Left lobe of liver (tissue), 2 donors: ENCODE measurements around the gene CACNA1B. TPM values are rescaled to one million over a fixed set of nuclear protein-coding genes. Genes with fewer than 3 reads are reported as not detected.
"Not testable (repeated sequence)": the region's sequence is repeated elsewhere in the genome, so short reads cannot be mapped to it uniquely, and the experiment has no call there.

ENCODE experiments used
- ATAC-seq: fragments of 200-7000 bp; cut with Tn5 transposase; one replicate; pipeline ENCODE4 v1.9.1; 2020; ENCODE audit warnings: mild to moderate bottlenecking, moderate library complexity
- DNase-seq: peaks from one replicate; pipeline ENCODE4 v3.0.0-alpha.2; 2020; ENCODE audit warnings: low spot score
- total RNA-seq: library from RNA; stranded (reverse); gene quantifications from one replicate; pipeline ENCODE4 v1.2.1, GENCODE V29; 2021
- donor health status: DM: no; HTN: no; CAD: no; lungs with moderate emphysema.
- donor health status: DM: no; HTN: yes; CAD: no.

Gene CACNA1B
- total RNA-seq, 1 donor from 2014 or later: not detected

GRCh38 chr9:137865581-137866145 is 11.9 kb upstream of the CACNA1B start:
- DNase-seq (no peak), ATAC-seq (no peak)

GRCh38 chr9:137866226-137867141 is 11.1 kb upstream of the CACNA1B start:
- DNase-seq (no peak), ATAC-seq (no peak)

GRCh38 chr9:137870432-137870831 is 7.2 kb upstream of the CACNA1B start:
- ATAC-seq: no peak
- no peak for DNase-seq

- ATAC-seq (no peak), DNase-seq (no peak)
Observed at GRCh38 chr9:137872296-137872695, 5.3 kb upstream of the CACNA1B start.

GRCh38 chr9:137873408-137873807 is 4.2 kb upstream of the CACNA1B start:
- ATAC-seq: no peak
- no peak for DNase-seq

GRCh38 chr9:137873858-137874362 is 3.7 kb upstream of the CACNA1B start:
- ATAC-seq (no peak), DNase-seq (no peak)

GRCh38 chr9:137875354-137875753 is 2.2 kb upstream of the CACNA1B start:
- DNase-seq: no peak
- no peak for ATAC-seq

GRCh38 chr9:137875846-137876245 is 1.7 kb upstream of the CACNA1B start:
- no peak for DNase-seq
- no peak for ATAC-seq

GRCh38 chr9:137876269-137876668 is 1.3 kb upstream of the CACNA1B start:
- ATAC-seq (no peak), DNase-seq (no peak)

GRCh38 chr9:137876781-137877386 is 698 bp upstream of the CACNA1B start:
- ATAC-seq (no peak), DNase-seq (no peak)

- no peak for DNase-seq
- peak; percentile 56 for ATAC-seq
Observed at GRCh38 chr9:137878146-137878941, 762 bp downstream of the CACNA1B start.

GRCh38 chr9:137879052-137879451 is 1.5 kb downstream of the CACNA1B start:
- DNase-seq (no peak), ATAC-seq (no peak)

GRCh38 chr9:137879566-137880150 is 2.1 kb downstream of the CACNA1B start:
- DNase-seq (no peak), ATAC-seq (no peak)

- no peak for DNase-seq
- ATAC-seq: no peak
Observed at GRCh38 chr9:137880160-137880975, 2.8 kb downstream of the CACNA1B start.

GRCh38 chr9:137880976-137881530 is 3.5 kb downstream of the CACNA1B start:
- DNase-seq (no peak), ATAC-seq (no peak)

GRCh38 chr9:137881591-137882505 is 4.3 kb downstream of the CACNA1B start:
- DNase-seq: no peak
- ATAC-seq: no peak

GRCh38 chr9:137882506-137882821 is 4.9 kb downstream of the CACNA1B start:
- ATAC-seq (no peak), DNase-seq (no peak)

GRCh38 chr9:137883977-137884376 is 6.4 kb downstream of the CACNA1B start:
- not testable (repeated sequence) for ATAC-seq, DNase-seq
